ENCODE data around the gene CD74. TPM values are rescaled to one million over a fixed set of nuclear protein-coding genes. Genes with fewer than 3 reads are reported as not detected.

Gene CD74
- total and polyA plus RNA-seq, 2 of the 8 experiments (the other 6 are each of a cell fraction or from before 2014, with no cell fraction given), result 45.9 to 61.0 TPM

DNA sequence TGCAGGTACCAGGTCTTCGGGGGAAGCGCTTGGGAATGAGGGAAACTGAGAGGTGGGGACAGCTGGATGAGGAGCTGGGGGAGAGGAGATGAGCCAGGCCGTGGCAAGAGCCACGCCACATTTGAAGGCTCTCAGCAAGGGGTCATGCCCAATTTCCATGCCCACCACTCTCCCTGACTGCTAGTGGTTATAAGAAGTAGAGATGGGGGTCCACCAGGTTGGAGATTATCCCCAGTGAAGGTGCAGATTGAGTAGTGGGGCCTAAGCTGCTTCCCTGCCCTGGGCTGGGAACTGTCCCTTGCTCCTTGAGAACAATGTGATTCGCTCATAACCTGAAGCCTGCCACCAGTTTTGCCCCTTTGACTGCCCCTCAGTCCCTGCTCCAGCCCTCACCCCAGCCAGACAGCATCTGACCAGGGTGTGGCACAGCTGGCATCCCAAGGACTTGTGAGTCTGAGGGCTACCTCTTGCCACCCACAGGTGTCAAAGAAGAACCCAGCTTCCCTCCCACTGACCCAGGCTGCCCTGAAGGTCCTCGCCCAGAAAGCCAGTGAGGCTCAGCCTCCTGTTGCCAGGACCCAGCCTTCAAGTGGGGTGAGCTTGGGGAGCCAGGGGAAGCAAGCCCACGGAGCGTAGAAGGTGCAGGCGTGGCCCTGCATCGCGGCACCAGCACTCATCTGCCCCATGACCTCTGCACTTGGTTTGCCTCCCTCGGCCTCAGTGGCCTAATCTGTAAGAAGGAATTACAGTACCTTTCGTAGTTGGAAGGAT, 21.5 kb downstream of the CD74 start (continued):
- TF ChIP-seq BCL11A (IDR thresholded peaks at IDR 0.05; ENCODE audit: low read depth in 2 of 2, low read length in 2 of 2) (no peak), FOSL1 (IDR thresholded peaks at IDR 0.05; ENCODE audit: insufficient read depth, low read depth, low read length) (no peak), PHF8 (conservative IDR thresholded peaks at IDR 0.05; ENCODE audit: low read depth, low read length) (no peak), MAFK (IDR thresholded peaks at IDR 0.05; ENCODE audit: low read depth, low read length) (no peak)
